ENCODE results near the gene OR7G1. TPM values are rescaled to one million over a fixed set of nuclear protein-coding genes. Genes with fewer than 3 reads are reported as not detected.

Gene OR7G1
- total and polyA plus RNA-seq, 2 donors (not counting 3 experiments of a cell fraction or from before 2014, with no cell fraction given), result not detected

GRCh38 chr19:9109959-9110358 lies 5.6 kb downstream of the OR7G1 start:
- ChIA-PET POLR2A (no interaction called here), CTCF (no interaction called here)
- FAIRE-seq, result no peak
- no peak overlapping the region for H3K9ac ChIP-seq (replicated peaks; ENCODE audit: extremely low read depth, insufficient read depth, low read length)
- no peaks in the 10 kb centered on the region for H3K9me3 ChIP-seq (replicated peaks; ENCODE audit: control insufficient read depth, insufficient read depth, low read length)
- no peak overlapping the region for H3K4me3 ChIP-seq (replicated peaks in 1 of 3; ENCODE audit: insufficient read depth in 1 of 3, low read depth in 1 of 3, low read length in 3 of 3)
- no peaks in the 10 kb centered on the region for H4K20me1 ChIP-seq (replicated peaks; ENCODE audit: control insufficient read depth, extremely low read depth, insufficient read depth, low read length)
- no TSS peak for BruUV-seq (replicated peaks)
- no peak overlapping the region for H3K4me2 ChIP-seq (ENCODE audit: insufficient read depth, low read length)
- H3K9me1 ChIP-seq (replicated peaks; ENCODE audit: control insufficient read depth, extremely low read depth, insufficient read depth, low read length), result no peaks in the 10 kb centered on the region
- H3K36me3 ChIP-seq (ENCODE audit: control insufficient read depth in 2 of 2, extremely low read depth in 1 of 2, insufficient read depth in 2 of 2, low read length in 2 of 2), result no peaks in the 10 kb centered on the region
- TF ChIP-seq EZH2 (IDR thresholded peaks at IDR 0.05; ENCODE audit: borderline replicate concordance, low read depth, low read length, severe bottlenecking) (no peak), GATA2 (IDR thresholded peaks at IDR 0.05; ENCODE audit: insufficient read depth, insufficient read length, low read depth, low read length) (no peak), POLR2A (IDR thresholded peaks at IDR 0.05; ENCODE audit: low read depth, low read length) (no peak), CTCF (IDR thresholded peaks at IDR 0.05; ENCODE audit: extremely low read depth in 1 of 2, insufficient read depth in 1 of 2, low read depth in 1 of 2, low read length in 2 of 2) (no peak), POLR2AphosphoS5 (IDR thresholded peaks at IDR 0.05; ENCODE audit: insufficient read depth, low read depth, low read length) (no peak), MAX (IDR thresholded peaks at IDR 0.05; ENCODE audit: insufficient read depth, insufficient read length) (no peak), MYC (IDR thresholded peaks at IDR 0.05; ENCODE audit: low read depth, low read length) (no peak), JUN (IDR thresholded peaks at IDR 0.05; ENCODE audit: borderline replicate concordance, insufficient read depth, insufficient read length, low read depth) (no peak), FOS (IDR thresholded peaks at IDR 0.05; ENCODE audit: borderline replicate concordance, insufficient read depth, low read length) (no peak)
- H3K4me1 ChIP-seq (ENCODE audit: control insufficient read depth, extremely low read depth, insufficient read depth, low read length), result no peaks in the 10 kb centered on the region
- H2AFZ ChIP-seq (ENCODE audit: low read depth, low read length), result no peak overlapping the region
- dilution Hi-C loops (cut with MboI; ENCODE audit: extremely low pct_ligation_motif_present, low sequenced_read_pairs) (no loop called here), intact Hi-C loops (cut with micrococcal nuclease) (no loop called here)
- no peaks in the 10 kb centered on the region for H3K27me3 ChIP-seq (ENCODE audit: control insufficient read depth in 2 of 2, insufficient read depth in 2 of 2, low read length in 2 of 2)
- no peak overlapping the region for H3K27ac ChIP-seq (ENCODE audit: insufficient read depth, low read depth, low read length)
- no peaks in the 10 kb centered on the region for H3K79me2 ChIP-seq (ENCODE audit: control insufficient read depth, insufficient read depth, low read length)
- DNase-seq (ENCODE audit: low read depth, low spot score), result no peak
